HepG2 (cell line): ENCODE results near the gene ZBTB7A. TPM values are rescaled to one million over a fixed set of nuclear protein-coding genes. Genes with fewer than 3 reads are reported as not detected.

Experiments
- AKAP8 ChIP-seq: sonication (generic); formaldehyde crosslinking; IDR thresholded peaks from 2 replicates; pipeline ENCODE4 v1.5.1; 2020; ENCODE audit warnings: mild to moderate bottlenecking, missing genetic modification reagents
- CEBPB ChIP-seq: IDR thresholded peaks from 2 replicates; pipeline ENCODE4 v1.6.1; 2011; ENCODE audit warnings: low read depth, low read length, improper control_type of control experiment, borderline replicate concordance
- HDAC2 ChIP-seq: sonication (generic); formaldehyde crosslinking; IDR thresholded peaks from 2 replicates; pipeline ENCODE4 v1.4.0; 2020; ENCODE audit warnings: missing genetic modification reagents
- HIC2 ChIP-seq: sonication (generic); formaldehyde crosslinking; IDR thresholded peaks from 2 replicates; pipeline ENCODE4 v1.9.0; 2022; ENCODE audit warnings: low read depth, missing genetic modification reagents
- HNF4A ChIP-seq: sonication (generic); formaldehyde crosslinking; IDR thresholded peaks from 2 replicates; pipeline ENCODE4 v1.4.0; 2020; ENCODE audit warnings: missing genetic modification reagents
- HNRNPL ChIP-seq: fragments of 200-400 bp; formaldehyde crosslinking; IDR thresholded peaks from 2 replicates; pipeline ENCODE4 v1.6.1; 2017; ENCODE audit warnings: mild to moderate bottlenecking, low read depth, low read length
- KDM2A ChIP-seq: sonication (generic); formaldehyde crosslinking; IDR thresholded peaks from 2 replicates; pipeline ENCODE4 v1.4.0; 2020; ENCODE audit warnings: low read depth, missing genetic modification reagents, borderline replicate concordance
- PATZ1 ChIP-seq: sonication (generic); formaldehyde crosslinking; IDR thresholded peaks from 2 replicates; pipeline ENCODE4 v1.4.0; 2020; ENCODE audit warnings: missing genetic modification reagents
- PHF8 ChIP-seq: sonication (generic); formaldehyde crosslinking; IDR thresholded peaks from 2 replicates; pipeline ENCODE4 v1.5.0; 2020; ENCODE audit warnings: missing genetic modification reagents
- RBM39 ChIP-seq: fragments of 200-400 bp; formaldehyde crosslinking; IDR thresholded peaks from one replicate; pipeline ENCODE4 v1.6.1; 2018; ENCODE audit warnings: antibody characterized with exemption, mild to moderate bottlenecking, low read depth, low read length; ENCODE audit not compliant: poor library complexity, severe bottlenecking
- RFX5 ChIP-seq: IDR thresholded peaks from 2 replicates; pipeline ENCODE4 v1.6.1; 2011; ENCODE audit warnings: low read depth, low read length, improper control_type of control experiment
- SOX6 ChIP-seq, 2 experiments: fragments of 450-650 bp in 1 of 2; sonication (generic) in 1 of 2; formaldehyde crosslinking in 1 of 2; IDR thresholded peaks; 2 replicates each; pipeline versions ENCODE4 v1.4.0 to v1.6.1; 2017 to 2020; ENCODE audit warnings: antibody characterized with exemption in 1 of 2, mild to moderate bottlenecking in 1 of 2, missing genetic modification reagents in 1 of 2
- SP4 ChIP-seq: sonication (generic); formaldehyde crosslinking; IDR thresholded peaks from 2 replicates; pipeline ENCODE4 v1.8.1; 2023; ENCODE audit warnings: mild to moderate bottlenecking, missing genetic modification reagents
- TEAD3 ChIP-seq: optimal IDR thresholded peaks from 2 replicates; pipeline ENCODE3; 2016; ENCODE audit warnings: borderline replicate concordance
- ZBTB21 ChIP-seq: sonication (generic); formaldehyde crosslinking; IDR thresholded peaks from 2 replicates; pipeline ENCODE4 v1.4.0; 2020; ENCODE audit warnings: missing genetic modification reagents
- ZFX ChIP-seq: sonication (generic); formaldehyde crosslinking; IDR thresholded peaks from 2 replicates; pipeline ENCODE4 v1.4.0; 2020; ENCODE audit warnings: mild to moderate bottlenecking, low read depth, missing genetic modification reagents, moderate library complexity
- ZMYM3 ChIP-seq: sonication (generic); formaldehyde crosslinking; IDR thresholded peaks from 2 replicates; pipeline ENCODE4 v1.5.1; 2020; ENCODE audit warnings: mild to moderate bottlenecking, missing genetic modification reagents
- ZNF124 ChIP-seq: sonication (generic); formaldehyde crosslinking; IDR thresholded peaks from 2 replicates; pipeline ENCODE4 v1.4.0; 2020; ENCODE audit warnings: missing genetic modification reagents
- ZNF432 ChIP-seq: sonication (generic); formaldehyde crosslinking; IDR thresholded peaks from 2 replicates; pipeline ENCODE4 v1.5.0; 2020; ENCODE audit warnings: missing genetic modification reagents, mild to moderate bottlenecking, borderline replicate concordance
- ZNF484 ChIP-seq: sonication (generic); formaldehyde crosslinking; IDR thresholded peaks from 2 replicates; pipeline ENCODE4 v1.5.1; 2020; ENCODE audit warnings: mild to moderate bottlenecking, low read depth, missing genetic modification reagents, borderline replicate concordance
- ZNF501 ChIP-seq: sonication (generic); formaldehyde crosslinking; IDR thresholded peaks from 2 replicates; pipeline ENCODE4 v1.5.1; 2020; ENCODE audit warnings: mild to moderate bottlenecking, moderate library complexity, missing genetic modification reagents
- ZNF558 ChIP-seq: sonication (generic); formaldehyde crosslinking; IDR thresholded peaks from 2 replicates; pipeline ENCODE4 v1.9.0; 2022; ENCODE audit warnings: mild to moderate bottlenecking, missing genetic modification reagents, borderline replicate concordance
- ZNF564 ChIP-seq: sonication (generic); formaldehyde crosslinking; IDR thresholded peaks from 2 replicates; pipeline ENCODE4 v1.8.1; 2023; ENCODE audit warnings: mild to moderate bottlenecking, missing genetic modification reagents
- ZNF598 ChIP-seq: sonication (generic); formaldehyde crosslinking; IDR thresholded peaks from 2 replicates; pipeline ENCODE4 v1.5.1; 2020; ENCODE audit warnings: mild to moderate bottlenecking, missing genetic modification reagents, borderline replicate concordance
- ZNF776 ChIP-seq: sonication (generic); formaldehyde crosslinking; IDR thresholded peaks from 2 replicates; pipeline ENCODE4 v1.4.0; 2020; ENCODE audit warnings: mild to moderate bottlenecking, missing genetic modification reagents
- ZUFSP ChIP-seq: sonication (generic); formaldehyde crosslinking; IDR thresholded peaks from 2 replicates; pipeline ENCODE4 v1.9.0; 2021; ENCODE audit warnings: missing genetic modification reagents, mild to moderate bottlenecking, borderline replicate concordance
- polyA plus RNA-seq, 8 experiments: library from polyadenylated mRNA; depleted of rRNA in 3 of 8; stranded (reverse) in 7 of 8; unstranded in 1 of 8; fragments of >200 nt; fragmentation: Illumina TruSeq in 4 of 8; extraction: Trizol in 4 of 8; gene quantifications; 2 replicates each; pipeline versions ENCODE4 v1.2.1 to v1.2.3, GENCODE V29; 2011 to 2016; ENCODE audit warnings: low read depth in 4 of 8, missing spikeins in 1 of 8, mixed read lengths in 1 of 8; ENCODE audit not compliant: insufficient read depth in 1 of 8
- total RNA-seq, 5 experiments: library from RNA; depleted of rRNA; stranded (reverse); fragments of >200 nt; fragmentation: Illumina TruSeq; extraction: Trizol; gene quantifications; 2 replicates each; pipeline ENCODE4 v1.2.3, GENCODE V29; 2016; ENCODE audit warnings: low read depth in 1 of 5

ZBTB7A gene
- total and polyA plus RNA-seq, 2 of the 13 experiments (the other 11 are each of a cell fraction or from before 2014, with no cell fraction given), result 3.6 to 4.0 TPM

- TF ChIP-seq PATZ1 (CRISPR knock-in tag) (peak; percentile 89), HDAC2 (peak; percentile 33; the same call in 1 of the 2 replicates), RBM39 (peak; percentile 26), RFX5 (no peak), ZNF432 (CRISPR knock-in tag) (no peak; the same call in 1 of the 2 replicates), HIC2 (CRISPR knock-in tag) (peak; percentile 92), ZNF558 (CRISPR knock-in tag) (0 out of 2 replicates have a peak, but pooled peaks have one; percentile 66), PHF8 (no peak), SP4 (CRISPR knock-in tag) (peak; percentile 29; the same call in 1 of the 2 replicates), ZUFSP (no peak), AKAP8 (CRISPR knock-in tag) (peak; percentile 98), HNRNPL (peak; percentile 94), SOX6 (IDR thresholded peaks at IDR 0.05) (no peak), SOX6 (CRISPR knock-in tag; IDR thresholded peaks at IDR 0.05) (peak; percentile 54; the same call in 1 of the 2 replicates), ZMYM3 (peak; percentile 87), ZFX (peak; percentile 64), ZNF564 (CRISPR knock-in tag) (no peak), ZNF484 (CRISPR knock-in tag) (no peak), CEBPB (peak; percentile 77), TEAD3 (peak; percentile 15), ZNF598 (no peak), ZBTB21 (CRISPR knock-in tag) (no peak), KDM2A (CRISPR knock-in tag) (peak; percentile 69), ZNF124 (CRISPR knock-in tag) (no peak), ZNF776 (CRISPR knock-in tag) (no peak), ZNF501 (CRISPR knock-in tag) (peak; percentile 67; the same call in 1 of the 2 replicates), HNF4A (CRISPR knock-in tag) (peak; percentile 24; the same call in 1 of the 2 replicates)
Observed at GRCh38 chr19:4061178-4061682, 5.5 kb downstream of the ZBTB7A start (continued).
